Heart left ventricle (tissue), 13 donors: Measurements from ENCODE around the gene NOS2.
"Not testable (repeated sequence)": the region's sequence is repeated elsewhere in the genome, so short reads cannot be mapped to it uniquely, and the experiment has no call there.

ENCODE experiments used
- CTCF ChIP-seq, 12 donors: fragments of 200-600 bp; sonication (generic) in 4 of 12; IDR thresholded peaks; one replicate each; pipeline versions ENCODE4 v1.5.0 to v1.8.0; 2018 to 2022; ENCODE audit warnings: antibody characterized with exemption in 12 of 12, mild to moderate bottlenecking in 5 of 12
- POLR2A ChIP-seq, 2 donors: fragments of 450-650 bp; IDR thresholded peaks; one replicate each; pipeline ENCODE4 v1.6.1; 2017; ENCODE audit warnings: antibody characterized with exemption in 2 of 2, mild to moderate bottlenecking in 2 of 2, moderate library complexity in 2 of 2
- donor health status: ischemic (EF 13 %, LVEDD 7.1; RV severe dilation, severe dysfunction).
- donor health status: DM: no; HTN: yes; CAD: no.
- donor health status: DM: no; HTN: no; CAD: no.
- donor health status: ischemic (EF 25% LVEDD 6.9; RV normal size, moderate dysfunction).
- donor health status: ischemic (EF 25% LVEDD 5.7; RV mildly dilated, moderate dysfunction).
- donor health status: ischemic (EF 35%, LVEDD 5.7; RV mildly dilated, moderate dysfunction).
- donor health status: nonischemic (EF 11% LVEDD 7.7; RV severe dilation, severe dysfunction).
- donor health status: DM: yes; HTN: yes; CAD: no.
- donor health status: PGD.
- donor health status: ischemic (EF 29% LVEDD 5.4; RV normal size, mild dysfunction).
- donor health status: nonischemic (EF 23%, LVEDD 6.1; RV moderate dilation, normal function).

- not testable (repeated sequence) for TF ChIP-seq POLR2A, CTCF (IDR thresholded peaks at IDR 0.05)
These were observed 46.6 kb downstream of the NOS2 start for GRCh38 chr17:27753726-27754125.
